Glutamatergic neuron (in vitro differentiated cells): Measurements from ENCODE around the gene PARVB. TPM values are rescaled to one million over a fixed set of nuclear protein-coding genes. Genes with fewer than 3 reads are reported as not detected.

ENCODE experiments used
- DNase-seq: peaks from one replicate; pipeline ENCODE4 v3.0.0; 2022
- H3K27ac Mint-ChIP-seq: one replicate; pipeline ENCODE4 v1.8.0; 2020; ENCODE audit warnings: mild to moderate bottlenecking, mixed read lengths, inconsistent platforms; ENCODE audit not compliant: unreplicated experiment
- H3K27me3 Mint-ChIP-seq: one replicate; pipeline ENCODE4 v1.8.0; 2020; ENCODE audit warnings: mild to moderate bottlenecking, moderate library complexity, mixed read lengths, inconsistent platforms; ENCODE audit not compliant: unreplicated experiment
- H3K36me3 Mint-ChIP-seq: one replicate; pipeline ENCODE4 v1.8.0; 2020; ENCODE audit warnings: mild to moderate bottlenecking, mixed read lengths, inconsistent platforms; ENCODE audit not compliant: unreplicated experiment
- H3K4me1 Mint-ChIP-seq: one replicate; pipeline ENCODE4 v1.8.0; 2020; ENCODE audit warnings: mild to moderate bottlenecking, low read depth, mixed read lengths, inconsistent platforms; ENCODE audit not compliant: unreplicated experiment
- H3K4me3 Mint-ChIP-seq: one replicate; pipeline ENCODE4 v1.8.0; 2020; ENCODE audit warnings: mild to moderate bottlenecking, mixed read lengths, inconsistent platforms; ENCODE audit not compliant: unreplicated experiment
- H3K9me3 Mint-ChIP-seq: one replicate; pipeline ENCODE4 v1.8.0; 2020; ENCODE audit warnings: mild to moderate bottlenecking, moderate library complexity, mixed read lengths, inconsistent platforms; ENCODE audit not compliant: unreplicated experiment
- long read RNA-seq: library from polyadenylated mRNA; unstranded; transcript quantifications from one replicate; pipeline ENCODE4 v2.0.0, GENCODE V29; 2020; ENCODE audit not compliant: unreplicated experiment
- total RNA-seq: library from RNA; stranded (reverse); fragmentation: NEBNext Ultra II Directional; extraction: Animal tissue kit (Norgen Biotek cat#: 25700); gene quantifications from one replicate; pipeline ENCODE4 v1.2.1, GENCODE V29; 2021; ENCODE audit not compliant: unreplicated experiment
- TF ChIP-seq, protein P1 (sequence below): fragments of 200-600 bp; sonication (generic); IDR thresholded peaks from one replicate; pipeline ENCODE4 v1.5.0; 2021; ENCODE audit not compliant: partially characterized antibody, unreplicated experiment

The PARVB gene, protein sequence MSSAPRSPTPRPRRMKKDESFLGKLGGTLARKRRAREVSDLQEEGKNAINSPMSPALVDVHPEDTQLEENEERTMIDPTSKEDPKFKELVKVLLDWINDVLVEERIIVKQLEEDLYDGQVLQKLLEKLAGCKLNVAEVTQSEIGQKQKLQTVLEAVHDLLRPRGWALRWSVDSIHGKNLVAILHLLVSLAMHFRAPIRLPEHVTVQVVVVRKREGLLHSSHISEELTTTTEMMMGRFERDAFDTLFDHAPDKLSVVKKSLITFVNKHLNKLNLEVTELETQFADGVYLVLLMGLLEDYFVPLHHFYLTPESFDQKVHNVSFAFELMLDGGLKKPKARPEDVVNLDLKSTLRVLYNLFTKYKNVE
- total RNA-seq, result 7.7 TPM
- long read RNA-seq, result 0 reads

DNA sequence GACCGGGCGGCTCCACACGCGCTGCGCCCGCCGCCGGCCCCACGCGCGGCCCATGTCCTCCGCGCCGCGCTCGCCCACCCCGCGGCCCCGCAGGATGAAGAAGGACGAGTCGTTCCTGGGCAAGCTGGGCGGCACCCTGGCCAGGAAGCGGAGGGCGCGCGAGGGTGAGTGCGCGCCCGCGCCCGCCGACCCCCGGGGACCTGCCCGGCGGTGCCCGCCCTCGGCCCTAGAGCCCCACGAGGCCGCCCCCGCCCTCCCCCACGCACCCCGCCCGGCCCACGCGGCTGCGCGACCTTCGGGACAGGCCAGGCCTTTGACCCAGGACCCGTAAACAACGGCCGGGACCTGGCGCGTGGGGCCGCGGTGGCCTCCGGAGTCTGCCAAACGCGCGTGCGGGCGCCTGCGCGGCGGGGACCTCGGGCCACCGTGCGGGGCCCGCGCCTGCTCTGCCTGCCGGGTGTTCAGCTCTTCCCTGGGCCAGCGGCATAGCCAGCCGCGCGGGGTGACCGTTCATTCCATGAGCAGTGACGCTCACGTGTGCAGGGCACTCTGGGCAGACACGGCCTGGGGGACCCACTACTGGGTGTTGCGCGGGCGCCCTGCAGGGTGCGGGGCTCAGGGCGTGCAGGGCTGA lies at the start of gene PARVB:
TSS of gene PARVB (plus strand) at position 15 of the 634 bp plus-strand sequence. CDS start at position 53, 38 bp downstream.
- TF ChIP-seq, protein P1, sequence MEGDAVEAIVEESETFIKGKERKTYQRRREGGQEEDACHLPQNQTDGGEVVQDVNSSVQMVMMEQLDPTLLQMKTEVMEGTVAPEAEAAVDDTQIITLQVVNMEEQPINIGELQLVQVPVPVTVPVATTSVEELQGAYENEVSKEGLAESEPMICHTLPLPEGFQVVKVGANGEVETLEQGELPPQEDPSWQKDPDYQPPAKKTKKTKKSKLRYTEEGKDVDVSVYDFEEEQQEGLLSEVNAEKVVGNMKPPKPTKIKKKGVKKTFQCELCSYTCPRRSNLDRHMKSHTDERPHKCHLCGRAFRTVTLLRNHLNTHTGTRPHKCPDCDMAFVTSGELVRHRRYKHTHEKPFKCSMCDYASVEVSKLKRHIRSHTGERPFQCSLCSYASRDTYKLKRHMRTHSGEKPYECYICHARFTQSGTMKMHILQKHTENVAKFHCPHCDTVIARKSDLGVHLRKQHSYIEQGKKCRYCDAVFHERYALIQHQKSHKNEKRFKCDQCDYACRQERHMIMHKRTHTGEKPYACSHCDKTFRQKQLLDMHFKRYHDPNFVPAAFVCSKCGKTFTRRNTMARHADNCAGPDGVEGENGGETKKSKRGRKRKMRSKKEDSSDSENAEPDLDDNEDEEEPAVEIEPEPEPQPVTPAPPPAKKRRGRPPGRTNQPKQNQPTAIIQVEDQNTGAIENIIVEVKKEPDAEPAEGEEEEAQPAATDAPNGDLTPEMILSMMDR, result no peak
- Mint-ChIP-seq H3K9me3 (peaks cover 6% of the 10 kb centered on the region), H3K36me3 (no peaks in the 10 kb centered on the region), H3K4me1 (peaks cover 2% of the 10 kb centered on the region), H3K27ac (no peak within 1 kb of the TSS), H3K27me3 (peaks cover 4% of the 10 kb centered on the region), H3K4me3 (peak within 1 kb of the TSS; percentile 84)
- DNase-seq, result peak; percentile 33

DNA sequence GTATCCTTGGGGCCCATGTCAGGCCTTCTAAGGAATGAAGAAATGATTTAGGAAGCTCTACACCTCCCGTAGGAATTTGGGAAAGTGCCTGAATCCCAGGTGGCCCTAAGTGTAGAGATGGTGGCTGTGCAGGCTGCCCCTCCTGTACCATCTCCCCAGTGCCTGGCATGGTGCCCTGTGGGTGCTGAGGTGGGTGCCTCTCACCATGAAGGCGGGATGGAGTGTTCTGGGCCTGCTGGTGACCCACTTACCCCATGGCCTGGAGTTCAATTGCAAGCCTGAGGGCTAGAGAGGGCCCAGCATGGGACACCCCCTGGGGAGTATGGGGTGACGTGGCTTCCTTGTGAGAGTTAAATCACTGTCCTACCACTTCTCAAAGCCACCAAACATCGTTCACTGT lies 49.1 kb upstream of the PARVB start:
- Mint-ChIP-seq H3K27ac (no peak overlapping the region), H3K4me1 (no peaks in the 10 kb centered on the region), H3K4me3 (no peak overlapping the region), H3K36me3 (peaks cover 8% of the 10 kb centered on the region), H3K9me3 (peaks cover 3% of the 10 kb centered on the region), H3K27me3 (peaks cover 2% of the 10 kb centered on the region)
- DNase-seq, result no peak
- TF ChIP-seq, protein P1, result no peak

DNA sequence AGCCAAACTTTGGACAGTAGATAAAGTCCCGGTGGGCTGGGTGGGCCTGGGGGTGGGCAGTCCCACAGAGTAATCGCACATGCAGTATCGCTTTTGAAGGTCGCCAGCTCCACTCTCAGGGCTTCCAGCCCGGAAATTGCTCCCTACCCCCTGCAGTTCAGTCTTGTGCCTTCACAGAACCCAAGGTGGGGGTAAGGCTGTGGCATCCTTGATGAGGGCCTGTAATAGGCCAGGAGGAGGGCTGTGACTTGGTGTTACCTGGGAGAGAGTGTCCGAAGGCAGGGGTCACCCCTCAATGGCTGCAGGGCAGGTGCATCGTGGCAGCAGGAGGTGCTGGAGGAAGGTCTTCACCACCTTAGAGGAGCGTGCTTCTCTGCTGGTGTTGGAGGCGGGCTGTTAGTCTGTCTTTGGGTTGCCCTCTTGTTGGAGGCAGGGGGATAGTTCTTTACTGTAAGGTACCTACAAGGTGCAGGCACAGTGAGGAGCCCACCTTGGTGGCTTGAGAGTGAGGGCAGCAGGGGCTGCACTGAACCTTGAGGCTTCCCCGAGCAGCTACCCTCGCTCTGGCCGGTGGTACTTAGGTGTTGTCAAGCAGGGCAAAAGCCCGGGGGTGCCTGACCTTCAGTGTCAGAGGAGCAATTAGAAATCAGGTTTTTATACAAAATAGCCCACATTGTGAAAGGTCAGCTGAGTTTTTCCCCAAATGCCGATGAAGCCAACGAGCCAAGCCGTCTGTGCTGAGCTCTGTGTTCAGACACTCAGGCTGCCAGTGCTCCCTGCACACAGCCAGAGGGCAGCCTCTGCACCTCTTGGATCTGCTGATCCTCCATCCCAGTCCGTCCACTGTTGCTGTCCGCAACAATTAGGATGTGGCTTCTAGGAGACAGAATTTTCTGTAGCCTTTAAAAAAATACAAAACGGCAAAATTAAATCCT lies 47.0 kb upstream of the PARVB start:
- peaks cover 11% of the 10 kb centered on the region for H3K36me3 Mint-ChIP-seq
- H3K4me1 Mint-ChIP-seq, result no peaks in the 10 kb centered on the region
- peaks cover 2% of the 10 kb centered on the region for H3K27me3 Mint-ChIP-seq
- peaks cover 4% of the 10 kb centered on the region for H3K9me3 Mint-ChIP-seq
- no peak overlapping the region for H3K27ac Mint-ChIP-seq
- TF ChIP-seq, protein P1, result no peak
- H3K4me3 Mint-ChIP-seq, result no peak overlapping the region
- no peak for DNase-seq

DNA sequence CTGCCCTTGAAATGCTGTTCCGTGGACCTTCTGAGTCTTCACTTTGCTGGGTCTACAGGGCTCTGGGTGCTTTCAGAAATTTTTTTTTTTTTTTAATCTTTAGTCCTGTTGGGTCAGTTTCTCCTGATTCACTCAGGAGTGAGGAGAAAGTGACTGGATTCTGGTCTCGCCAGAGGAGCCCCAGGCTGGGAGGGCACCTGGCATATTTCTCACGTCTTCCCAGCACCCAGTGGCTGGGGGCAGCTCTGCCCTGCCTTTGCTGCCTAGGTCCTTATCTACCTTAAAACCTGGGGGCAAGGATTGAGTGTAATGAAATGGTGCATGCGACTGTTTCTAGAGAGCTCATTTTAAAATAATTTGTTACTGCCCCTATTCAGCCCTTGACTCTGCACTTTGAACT lies 45.5 kb upstream of the PARVB start:
- Mint-ChIP-seq H3K36me3 (peaks cover 11% of the 10 kb centered on the region), H3K4me3 (no peak overlapping the region), H3K4me1 (no peaks in the 10 kb centered on the region), H3K27me3 (peaks cover 2% of the 10 kb centered on the region), H3K9me3 (peaks cover 4% of the 10 kb centered on the region), H3K27ac (no peak overlapping the region)
- TF ChIP-seq, protein P1, result no peak
- DNase-seq, result no peak
